ENCODE measurements around the gene IRF9.

Gene IRF9

GRCh38 chr14:24212924-24213865, 52.1 kb downstream of the IRF9 start, which contains the start of gene CHMP4A:
Gene CHMP4A (minus strand): TSS chr14:24213488. CDS start chr14:24213439, 49 bp downstream.
- peak within 1 kb of the TSS; percentile 90 for H2AFZ ChIP-seq

DNA sequence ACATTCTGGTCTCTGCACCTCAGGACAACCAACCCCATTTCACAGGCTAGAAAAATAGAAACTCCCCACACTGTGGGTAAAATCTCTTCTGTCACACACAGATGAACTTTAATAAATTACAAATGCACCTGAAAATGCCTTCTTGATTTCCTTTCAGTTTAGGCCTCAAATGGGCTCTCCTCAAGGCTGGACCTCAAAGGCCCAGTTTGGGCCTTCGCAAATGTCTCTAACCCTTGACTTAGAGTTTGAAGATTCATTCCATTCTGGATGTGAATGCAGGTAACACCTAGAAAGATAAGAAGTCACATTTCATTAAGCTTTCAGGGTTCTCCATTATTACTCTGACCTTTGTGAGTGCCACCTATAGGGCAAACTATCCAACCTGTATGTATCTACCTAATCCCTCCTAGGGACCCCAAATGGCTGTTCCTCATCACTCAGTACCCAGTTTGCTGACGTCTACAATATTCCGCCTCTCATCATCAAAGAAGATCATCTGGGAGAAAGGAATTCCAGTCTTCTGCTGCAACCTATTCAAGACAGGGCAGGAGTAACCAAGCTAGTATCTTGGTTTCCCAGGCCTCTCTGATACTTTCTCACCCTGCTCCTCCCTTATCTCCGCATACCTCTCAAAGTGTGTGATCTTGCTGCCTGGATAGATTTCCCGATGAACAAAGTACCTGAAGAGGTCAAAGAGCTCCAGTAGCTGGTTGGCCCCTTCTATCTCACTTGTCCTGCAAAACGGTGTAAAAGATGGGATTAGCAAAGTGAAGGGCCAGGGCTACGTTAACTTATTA, 53.0 kb downstream of the IRF9 start:
- H3K4me1 ChIP-seq: peaks cover 8% of the 10 kb centered on the region
- H3K4me3 ChIP-seq (ENCODE audit: low read depth, low read length): peak overlapping the region; percentile 91
- TF ChIP-seq, protein P1, sequence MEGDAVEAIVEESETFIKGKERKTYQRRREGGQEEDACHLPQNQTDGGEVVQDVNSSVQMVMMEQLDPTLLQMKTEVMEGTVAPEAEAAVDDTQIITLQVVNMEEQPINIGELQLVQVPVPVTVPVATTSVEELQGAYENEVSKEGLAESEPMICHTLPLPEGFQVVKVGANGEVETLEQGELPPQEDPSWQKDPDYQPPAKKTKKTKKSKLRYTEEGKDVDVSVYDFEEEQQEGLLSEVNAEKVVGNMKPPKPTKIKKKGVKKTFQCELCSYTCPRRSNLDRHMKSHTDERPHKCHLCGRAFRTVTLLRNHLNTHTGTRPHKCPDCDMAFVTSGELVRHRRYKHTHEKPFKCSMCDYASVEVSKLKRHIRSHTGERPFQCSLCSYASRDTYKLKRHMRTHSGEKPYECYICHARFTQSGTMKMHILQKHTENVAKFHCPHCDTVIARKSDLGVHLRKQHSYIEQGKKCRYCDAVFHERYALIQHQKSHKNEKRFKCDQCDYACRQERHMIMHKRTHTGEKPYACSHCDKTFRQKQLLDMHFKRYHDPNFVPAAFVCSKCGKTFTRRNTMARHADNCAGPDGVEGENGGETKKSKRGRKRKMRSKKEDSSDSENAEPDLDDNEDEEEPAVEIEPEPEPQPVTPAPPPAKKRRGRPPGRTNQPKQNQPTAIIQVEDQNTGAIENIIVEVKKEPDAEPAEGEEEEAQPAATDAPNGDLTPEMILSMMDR (IDR thresholded peaks at IDR 0.05): no peak

More at GRCh38 chr14:24212924-24213865, 52.1 kb downstream of the IRF9 start, which contains the start of gene CHMP4A:
- peak within 1 kb of the TSS; percentile 88 for H3K9ac ChIP-seq
- no peaks in the 10 kb centered on the region for H3K36me3 ChIP-seq (ENCODE audit: control insufficient read depth, insufficient read depth, low read length)
- H3K27me3 ChIP-seq (ENCODE audit: control insufficient read depth, insufficient read depth, low read length): no peaks in the 10 kb centered on the region
- TF ChIP-seq, protein P1 (IDR thresholded peaks at IDR 0.05): peak; percentile 34
- peak within 1 kb of the TSS; percentile 98 for H3K27ac ChIP-seq
- peak within 1 kb of the TSS; percentile 64 for H3K4me2 ChIP-seq (ENCODE audit: low read length)
- peaks cover 8% of the 10 kb centered on the region for H3K4me1 ChIP-seq
- H3K79me2 ChIP-seq: peaks cover 17% of the 10 kb centered on the region
- peak within 1 kb of the TSS; percentile 91 for H3K4me3 ChIP-seq (ENCODE audit: low read depth, low read length)
- H3K9me3 ChIP-seq (ENCODE audit: control insufficient read depth, low read length): no peaks in the 10 kb centered on the region

DNA sequence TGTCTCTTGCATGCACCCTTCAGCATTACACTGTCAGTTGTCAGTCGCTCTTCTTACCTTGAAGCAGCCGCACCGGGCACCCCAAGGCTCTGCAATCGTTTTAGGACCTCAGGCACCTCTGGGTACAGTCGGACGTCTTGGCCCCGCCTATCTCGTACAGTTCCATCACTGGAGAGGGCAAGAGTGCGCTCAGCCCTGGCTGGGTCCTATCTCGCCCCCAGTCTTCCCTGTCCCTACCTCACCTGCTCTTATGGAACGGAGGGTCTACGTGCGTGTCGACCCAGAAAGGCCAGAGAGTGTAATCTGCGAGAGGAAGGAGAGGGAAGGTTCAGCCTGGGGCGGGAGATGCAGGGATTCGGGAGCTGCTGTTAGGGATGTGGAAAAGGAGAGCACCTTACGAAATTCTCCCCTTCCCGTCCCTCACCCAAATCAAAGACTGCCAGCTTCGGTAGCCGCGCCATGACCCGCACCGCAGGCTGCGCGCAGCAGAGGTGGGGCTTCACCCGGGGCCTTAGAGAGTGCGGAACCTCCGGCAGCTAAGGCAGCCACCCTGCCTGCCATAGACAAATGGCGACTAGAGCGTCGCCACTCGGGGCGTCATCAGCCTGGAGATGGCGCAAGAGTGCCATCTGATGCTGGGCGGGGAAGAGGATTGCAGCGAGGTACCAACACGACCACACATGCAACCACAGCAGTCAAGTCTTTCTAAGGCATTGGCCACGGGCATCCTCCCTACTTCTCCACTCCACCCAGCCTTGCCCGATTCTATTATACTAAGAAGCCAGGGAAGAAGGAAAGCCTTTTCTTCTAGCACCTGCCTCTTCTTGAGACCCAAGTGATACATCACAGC, 54.7 kb downstream of the IRF9 start, which contains the start of gene MDP1:
TSS of gene MDP1 (minus strand) at position 572 of the 850 bp plus-strand sequence. CDS start at position 461, 111 bp downstream.
- H3K9me3 ChIP-seq (ENCODE audit: control insufficient read depth, low read length): no peaks in the 10 kb centered on the region
- TF ChIP-seq, protein P1 (IDR thresholded peaks at IDR 0.05): peak; percentile 77

More for the DNA sequence above, 53.0 kb downstream of the IRF9 start:
- no peaks in the 10 kb centered on the region for H3K36me3 ChIP-seq (ENCODE audit: control insufficient read depth, insufficient read depth, low read length)
- no peak overlapping the region for H3K9ac ChIP-seq
- no peaks in the 10 kb centered on the region for H3K9me3 ChIP-seq (ENCODE audit: control insufficient read depth, low read length)
- H2AFZ ChIP-seq: peak overlapping the region; percentile 90
- H3K4me2 ChIP-seq (ENCODE audit: low read length): peak overlapping the region; percentile 64
- peaks cover 24% of the 10 kb centered on the region for H3K79me2 ChIP-seq
- H3K27me3 ChIP-seq (ENCODE audit: control insufficient read depth, insufficient read depth, low read length): no peaks in the 10 kb centered on the region
- H3K27ac ChIP-seq: peak overlapping the region; percentile 98

More for the DNA sequence above, 54.7 kb downstream of the IRF9 start, which contains the start of gene MDP1:
- peaks cover 32% of the 10 kb centered on the region for H3K79me2 ChIP-seq
- peak within 1 kb of the TSS; percentile 82 for H3K4me2 ChIP-seq (ENCODE audit: low read length)
- peak within 1 kb of the TSS; percentile 93 for H3K27ac ChIP-seq
- H3K4me1 ChIP-seq: peaks cover 8% of the 10 kb centered on the region
- peak within 1 kb of the TSS; percentile 92 for H2AFZ ChIP-seq
- H3K36me3 ChIP-seq (ENCODE audit: control insufficient read depth, insufficient read depth, low read length): no peaks in the 10 kb centered on the region
- H3K27me3 ChIP-seq (ENCODE audit: control insufficient read depth, insufficient read depth, low read length): no peaks in the 10 kb centered on the region
- H3K4me3 ChIP-seq (ENCODE audit: low read depth, low read length): peak within 1 kb of the TSS; percentile 71
- peak within 1 kb of the TSS; percentile 57 for H3K9ac ChIP-seq
